ENCODE measurements around the gene UBAC2.

UBAC2 gene

DNA sequence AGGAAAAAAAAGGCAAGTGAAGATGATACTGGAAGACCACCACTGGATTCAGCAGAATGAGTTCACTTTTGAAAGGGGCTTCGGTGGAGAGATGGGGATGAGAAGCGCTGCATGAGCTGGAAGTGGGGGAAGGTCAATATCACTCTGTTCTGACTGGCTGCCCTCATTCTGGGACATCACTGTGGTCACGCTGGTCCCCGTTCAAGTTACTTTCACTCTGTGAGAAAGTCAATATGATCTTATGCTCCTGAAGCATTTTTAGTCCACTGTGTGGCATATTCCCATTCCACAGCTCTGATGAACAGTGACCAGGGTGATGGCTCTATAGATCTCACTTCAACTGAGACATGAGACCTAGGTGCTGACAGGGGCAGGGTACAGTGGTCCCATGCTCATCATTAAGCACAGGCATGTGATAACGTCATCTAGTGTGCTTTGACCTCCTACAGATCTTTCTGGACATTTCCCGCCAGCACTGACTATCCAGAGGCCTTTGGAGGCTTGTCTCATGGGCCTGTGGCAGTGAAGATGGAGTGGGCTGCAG lies 146.8 kb downstream of the UBAC2 start:
- Histone ChIP-seq H3K79me2 (ENCODE audit: insufficient read depth, low read depth) (no peaks in the 10 kb centered on the region), H3K27ac (no peak overlapping the region), H3K9ac (no peak overlapping the region), H3K4me1 (ENCODE audit: low read depth, poor library complexity, severe bottlenecking) (no peaks in the 10 kb centered on the region), H3K4me2 (no peak overlapping the region), H2AFZ (ENCODE audit: low read depth) (no peak overlapping the region), H3K4me3 (IDR thresholded peaks at IDR 0.05; ENCODE audit: insufficient read depth, low read depth, low read length) (no peak overlapping the region), H4K20me1 (ENCODE audit: insufficient read depth) (no peaks in the 10 kb centered on the region), H3K36me3 (ENCODE audit: insufficient read depth) (no peaks in the 10 kb centered on the region), H3K27me3 (ENCODE audit: insufficient read depth, low read depth) (no peaks in the 10 kb centered on the region)
- TF ChIP-seq, protein P1, sequence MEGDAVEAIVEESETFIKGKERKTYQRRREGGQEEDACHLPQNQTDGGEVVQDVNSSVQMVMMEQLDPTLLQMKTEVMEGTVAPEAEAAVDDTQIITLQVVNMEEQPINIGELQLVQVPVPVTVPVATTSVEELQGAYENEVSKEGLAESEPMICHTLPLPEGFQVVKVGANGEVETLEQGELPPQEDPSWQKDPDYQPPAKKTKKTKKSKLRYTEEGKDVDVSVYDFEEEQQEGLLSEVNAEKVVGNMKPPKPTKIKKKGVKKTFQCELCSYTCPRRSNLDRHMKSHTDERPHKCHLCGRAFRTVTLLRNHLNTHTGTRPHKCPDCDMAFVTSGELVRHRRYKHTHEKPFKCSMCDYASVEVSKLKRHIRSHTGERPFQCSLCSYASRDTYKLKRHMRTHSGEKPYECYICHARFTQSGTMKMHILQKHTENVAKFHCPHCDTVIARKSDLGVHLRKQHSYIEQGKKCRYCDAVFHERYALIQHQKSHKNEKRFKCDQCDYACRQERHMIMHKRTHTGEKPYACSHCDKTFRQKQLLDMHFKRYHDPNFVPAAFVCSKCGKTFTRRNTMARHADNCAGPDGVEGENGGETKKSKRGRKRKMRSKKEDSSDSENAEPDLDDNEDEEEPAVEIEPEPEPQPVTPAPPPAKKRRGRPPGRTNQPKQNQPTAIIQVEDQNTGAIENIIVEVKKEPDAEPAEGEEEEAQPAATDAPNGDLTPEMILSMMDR (conservative IDR thresholded peaks at IDR 0.05; ENCODE audit: low read depth, low read length), result no peak

DNA sequence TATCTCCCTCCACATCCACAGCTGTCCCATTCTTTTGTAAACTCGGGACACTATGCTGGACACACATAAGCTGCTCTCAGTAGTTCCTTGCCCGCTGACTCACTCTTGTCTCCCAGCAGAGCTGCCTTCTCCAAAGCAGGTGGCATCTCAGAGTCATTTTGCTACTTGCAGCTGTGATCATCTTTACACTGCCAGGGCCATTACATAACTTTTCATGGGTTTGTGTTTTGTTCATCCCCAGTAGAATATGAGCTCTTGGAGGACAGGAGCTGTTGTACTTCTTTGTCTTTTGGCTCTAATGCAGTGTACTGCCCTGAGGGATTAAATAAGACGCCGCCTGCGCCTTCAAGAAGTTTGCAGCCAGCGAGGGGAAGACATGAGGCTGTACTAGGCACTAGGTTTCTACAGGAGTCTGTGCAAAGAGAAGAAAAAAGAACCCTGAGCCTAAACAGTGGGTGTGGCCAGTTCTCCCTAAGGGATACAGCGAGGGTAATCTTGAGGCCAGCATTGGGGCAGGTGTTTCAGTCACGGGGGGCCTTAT lies 147.3 kb downstream of the UBAC2 start:
- H3K36me3 ChIP-seq (ENCODE audit: insufficient read depth), result no peaks in the 10 kb centered on the region
- H3K4me2 ChIP-seq, result no peak overlapping the region
- no peaks in the 10 kb centered on the region for H4K20me1 ChIP-seq (ENCODE audit: insufficient read depth)
- no peaks in the 10 kb centered on the region for H3K27me3 ChIP-seq (ENCODE audit: insufficient read depth, low read depth)
- no peak overlapping the region for H3K9ac ChIP-seq
- TF ChIP-seq, protein P1 (conservative IDR thresholded peaks at IDR 0.05; ENCODE audit: low read depth, low read length), result no peak
- H3K4me1 ChIP-seq (ENCODE audit: low read depth, poor library complexity, severe bottlenecking), result no peaks in the 10 kb centered on the region
- H3K4me3 ChIP-seq (IDR thresholded peaks at IDR 0.05; ENCODE audit: insufficient read depth, low read depth, low read length), result no peak overlapping the region
- no peak overlapping the region for H3K27ac ChIP-seq
- H2AFZ ChIP-seq (ENCODE audit: low read depth), result no peak overlapping the region
- H3K79me2 ChIP-seq (ENCODE audit: insufficient read depth, low read depth), result no peaks in the 10 kb centered on the region

- Histone ChIP-seq H3K4me2 (no peak overlapping the region), H4K20me1 (ENCODE audit: insufficient read depth) (no peaks in the 10 kb centered on the region), H3K9ac (no peak overlapping the region), H3K79me2 (ENCODE audit: insufficient read depth, low read depth) (no peaks in the 10 kb centered on the region), H3K27me3 (ENCODE audit: insufficient read depth, low read depth) (no peaks in the 10 kb centered on the region), H3K36me3 (ENCODE audit: insufficient read depth) (no peaks in the 10 kb centered on the region), H3K4me1 (ENCODE audit: low read depth, poor library complexity, severe bottlenecking) (peaks cover 14% of the 10 kb centered on the region), H3K27ac (no peak overlapping the region), H3K4me3 (IDR thresholded peaks at IDR 0.05; ENCODE audit: insufficient read depth, low read depth, low read length) (no peak overlapping the region), H2AFZ (ENCODE audit: low read depth) (no peak overlapping the region)
- TF ChIP-seq, protein P1 (conservative IDR thresholded peaks at IDR 0.05; ENCODE audit: low read depth, low read length), result no peak
Measured at GRCh38 chr13:99350191-99350590, 149.5 kb downstream of the UBAC2 start.

- H3K4me2 ChIP-seq, result no peak overlapping the region
- no peaks in the 10 kb centered on the region for H4K20me1 ChIP-seq (ENCODE audit: insufficient read depth)
- TF ChIP-seq, protein P1 (conservative IDR thresholded peaks at IDR 0.05; ENCODE audit: low read depth, low read length), result no peak
- H2AFZ ChIP-seq (ENCODE audit: low read depth), result no peak overlapping the region
- H3K27me3 ChIP-seq (ENCODE audit: insufficient read depth, low read depth), result no peaks in the 10 kb centered on the region
- H3K27ac ChIP-seq, result no peak overlapping the region
- no peak overlapping the region for H3K4me3 ChIP-seq (IDR thresholded peaks at IDR 0.05; ENCODE audit: insufficient read depth, low read depth, low read length)
- H3K4me1 ChIP-seq (ENCODE audit: low read depth, poor library complexity, severe bottlenecking), result peaks cover 30% of the 10 kb centered on the region
- H3K79me2 ChIP-seq (ENCODE audit: insufficient read depth, low read depth), result no peaks in the 10 kb centered on the region
- no peaks in the 10 kb centered on the region for H3K36me3 ChIP-seq (ENCODE audit: insufficient read depth)
- no peak overlapping the region for H3K9ac ChIP-seq
Measured at GRCh38 chr13:99351772-99352171, 151.1 kb downstream of the UBAC2 start.
